Left cardiac atrium (tissue), 4 donors: ENCODE results near the gene BLID. TPM values are rescaled to one million over a fixed set of nuclear protein-coding genes. Genes with fewer than 3 reads are reported as not detected.

Source experiments
- ATAC-seq, 2 donors: fragments of 200-7000 bp; cut with Tn5 transposase; one replicate each; pipeline ENCODE4 v1.9.1; 2020; ENCODE audit warnings: mild to moderate bottlenecking in 2 of 2, moderate library complexity in 2 of 2
- DNase-seq: peaks from one replicate; pipeline ENCODE4 v3.0.0-alpha.2; 2020
- intact Hi-C, 2 donors: fragments of 100-400 bp; cut with DNase I; formaldehyde crosslinking; loops; one replicate each; pipeline versions ENCODE4 v1.14.1 to v1.15.1; 2022 to 2023
- total RNA-seq, 2 donors: library from RNA; stranded (reverse); fragmentation: NEBNext Ultra II Directional; extraction: Animal tissue kit (Norgen Biotek cat#: 25700); gene quantifications; one replicate each; pipeline ENCODE4 v1.2.1, GENCODE V29; 2021
- donor health status: DM: no; HTN: yes; CAD: no.
- donor health status: DM: no; HTN: yes; CAD: no; lungs with severe emphysema.
- donor health status: DM: yes; HTN: yes; CAD: no.
- donor health status: Dilated cardiomyopathy.

Gene BLID
- total RNA-seq, 2 donors from 2014 or later: 0.35 to 0.68 TPM

DNA sequence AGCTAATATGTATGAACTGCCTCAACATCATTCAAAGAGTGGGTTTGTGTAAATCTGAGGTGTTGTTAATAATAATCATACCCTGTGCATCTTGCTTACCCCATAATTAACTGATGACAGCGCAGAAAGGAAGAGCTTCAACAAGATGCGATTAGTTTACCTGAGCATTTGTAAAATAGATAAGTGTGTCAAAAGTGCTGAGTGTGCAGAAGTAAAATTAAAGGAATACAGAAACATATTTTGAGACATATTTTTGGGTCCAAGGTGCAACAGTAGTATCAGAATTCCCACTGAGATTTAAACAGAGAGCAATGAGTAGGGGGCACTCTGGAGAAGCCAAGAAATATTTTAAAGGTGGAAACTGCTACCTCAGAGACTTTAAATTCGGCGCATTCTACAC is 6.1 kb downstream of the BLID start:
- DNase-seq: no peak
- intact Hi-C loops: loop anchor here (5.0 to 10.0 kb wide), 3 partner anchors 92 to 395 kb away; no protein-coding TSS in a partner anchor
- no peak for ATAC-seq

DNA sequence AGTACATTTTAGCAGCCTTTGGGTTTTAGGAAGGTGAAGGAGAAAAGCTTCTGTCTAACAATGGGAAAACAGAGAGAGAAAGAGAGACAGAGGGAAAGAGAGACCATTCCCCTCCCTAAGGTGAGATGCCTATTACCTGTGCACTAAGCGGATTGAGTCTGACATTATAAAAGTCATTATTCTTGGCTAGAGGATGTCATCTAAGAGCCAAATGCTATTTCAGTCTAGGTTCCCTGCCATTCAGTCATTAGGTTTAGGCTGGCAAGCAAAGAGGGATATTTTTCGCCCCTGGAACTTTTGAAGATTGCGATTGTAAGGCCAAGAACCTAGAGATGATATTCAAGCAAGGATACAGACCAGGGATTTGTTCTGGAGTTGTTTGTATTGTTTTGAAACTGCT is 7.2 kb downstream of the BLID start:
- no peak for ATAC-seq
- intact Hi-C loops: loop anchor here (5.0 to 10.0 kb wide), 3 partner anchors 93 to 396 kb away; no protein-coding TSS in a partner anchor
- DNase-seq: no peak

GRCh38 chr11:122108192-122108799 is 7.7 kb downstream of the BLID start:
- intact Hi-C loops: loop anchor here (5.0 to 10.0 kb wide), 3 partner anchors 94 to 397 kb away; no protein-coding TSS in a partner anchor
- DNase-seq (no peak), ATAC-seq (peak in 1 of 2 donors; percentile 60)

DNA sequence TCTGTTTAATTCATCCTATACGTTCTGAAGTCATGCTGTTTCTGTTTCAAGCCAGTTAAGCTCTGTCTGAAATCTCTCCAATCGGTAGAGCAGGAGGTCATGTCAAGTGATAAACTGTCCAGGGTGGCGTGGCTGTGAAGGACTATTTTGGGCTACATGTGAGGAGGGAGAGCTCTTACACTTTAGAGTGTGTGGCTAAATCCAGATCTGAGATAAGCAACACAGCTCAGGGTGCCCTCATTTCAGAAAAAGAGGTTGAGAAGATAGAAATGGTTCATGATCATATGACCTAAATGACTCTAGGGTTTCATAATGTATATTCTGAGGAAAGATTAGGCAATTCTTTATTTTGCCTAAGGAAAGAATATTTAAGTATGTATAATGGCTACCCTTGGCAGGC is 8.4 kb downstream of the BLID start:
- peak; percentile 68 to 80 for ATAC-seq
- no peak for DNase-seq
- intact Hi-C loops: loop anchor here (5.0 to 10.0 kb wide), 3 partner anchors 95 to 397 kb away; no protein-coding TSS in a partner anchor

GRCh38 chr11:122107045-122107444 is 9.0 kb downstream of the BLID start:
- peak in 1 of 2 donors; percentile 11 for ATAC-seq
- intact Hi-C loops: loop anchor here (5.0 to 10.0 kb wide), 3 partner anchors 95 to 398 kb away; no protein-coding TSS in a partner anchor
- no peak for DNase-seq

DNA sequence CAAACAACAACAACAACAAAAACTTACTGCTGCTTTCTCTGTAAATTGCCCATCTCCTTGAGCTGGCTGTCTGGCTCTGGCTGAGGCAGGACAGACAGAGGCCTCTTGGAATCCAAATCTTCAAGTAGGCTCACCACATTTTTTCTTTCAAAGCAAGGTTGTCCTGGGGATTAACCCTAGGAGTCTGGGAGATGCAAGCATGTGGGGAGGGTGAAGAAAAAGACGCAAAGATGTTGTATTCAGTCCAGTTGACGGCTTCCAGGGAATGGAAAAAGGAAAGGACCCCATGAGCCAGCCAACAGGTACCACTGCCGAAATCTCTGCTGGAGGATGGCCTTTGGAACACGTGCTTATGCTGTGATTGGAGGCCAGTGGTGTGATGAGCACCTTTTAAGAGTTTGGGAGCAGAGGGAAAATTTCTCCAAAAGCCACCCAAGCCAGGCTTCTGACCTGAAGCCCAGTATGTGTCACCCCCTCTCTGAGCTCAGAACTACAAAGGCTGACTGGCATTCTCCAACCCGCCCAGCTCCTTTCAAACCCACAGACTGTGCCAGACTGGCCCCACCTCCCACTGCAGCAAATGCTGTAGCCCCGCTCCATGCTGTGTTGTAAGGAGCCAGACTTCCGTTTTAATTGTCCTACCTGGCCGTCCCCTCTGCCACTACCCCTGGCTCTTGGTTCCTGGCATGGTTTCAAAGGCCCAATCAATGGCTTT is 10.8 kb downstream of the BLID start:
- ATAC-seq: no peak
- no peak for DNase-seq
- intact Hi-C loops: loop anchor here (5.0 to 10.0 kb wide), 3 partner anchors 97 to 400 kb away; no protein-coding TSS in a partner anchor

GRCh38 chr11:122104341-122104740 is 11.7 kb downstream of the BLID start:
- DNase-seq: no peak
- ATAC-seq: no peak
- intact Hi-C loops: loop anchor here (5.0 to 10.0 kb wide), 4 partner anchors 100 to 447 kb away; no protein-coding TSS in a partner anchor

DNA sequence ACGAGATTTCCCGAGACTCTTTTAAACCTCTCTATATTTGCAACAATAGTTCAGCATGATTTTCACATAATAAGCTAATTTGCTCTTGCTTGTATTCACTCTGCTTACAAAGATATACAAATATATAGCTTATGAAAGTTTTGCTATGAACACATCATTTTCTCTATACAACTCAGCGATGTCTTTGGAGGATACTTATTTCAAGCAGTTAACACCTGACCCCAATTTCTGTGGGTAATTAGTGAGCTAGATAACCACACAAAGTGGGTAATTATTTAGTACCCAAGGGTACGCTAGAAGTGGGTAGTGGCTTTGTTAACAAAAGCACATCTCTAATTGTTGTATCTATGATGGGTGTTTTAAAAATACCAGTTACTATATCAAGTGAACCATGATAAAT is 12.3 kb downstream of the BLID start:
- DNase-seq (no peak), ATAC-seq (no peak)
- intact Hi-C loops: loop anchor here (5.0 to 10.0 kb wide), 4 partner anchors 101 to 446 kb away; no protein-coding TSS in a partner anchor

- ATAC-seq (peak in 1 of 2 donors; percentile 5), DNase-seq (no peak)
- intact Hi-C loops: loop anchor here (5.0 to 10.0 kb wide), 4 partner anchors 101 to 446 kb away; no protein-coding TSS in a partner anchor
Observed at GRCh38 chr11:122103321-122103720, 12.7 kb downstream of the BLID start.

DNA sequence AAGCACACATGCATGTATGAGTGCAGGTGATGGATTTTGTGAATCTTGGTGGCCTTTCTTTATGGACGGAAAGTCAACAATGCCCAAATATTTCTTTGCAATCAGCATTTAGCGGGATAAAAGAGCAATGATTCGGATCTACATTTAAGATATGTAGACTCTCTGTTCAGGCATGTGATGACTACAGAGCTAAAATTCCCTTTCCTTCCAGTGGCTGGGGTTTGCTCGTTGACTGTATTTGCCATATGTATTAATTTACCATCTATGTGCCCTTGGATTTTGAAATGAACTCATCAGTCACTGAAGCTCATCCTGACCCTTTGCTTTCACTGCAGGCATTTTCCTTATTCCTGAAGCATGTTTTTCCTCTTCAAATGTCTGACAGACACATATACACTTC is 13.6 kb downstream of the BLID start:
- DNase-seq: no peak
- ATAC-seq: no peak
- intact Hi-C loops: loop anchor here (5.0 to 10.0 kb wide), 4 partner anchors 102 to 445 kb away; no protein-coding TSS in a partner anchor

- ATAC-seq (peak; percentile 77 to 90), DNase-seq (peak; percentile 61)
- intact Hi-C loops: loop anchor here (2.0 to 10.0 kb wide), 5 partner anchors 103 to 445 kb away; no protein-coding TSS in a partner anchor
Observed at GRCh38 chr11:122101625-122102291, 14.3 kb downstream of the BLID start.

GRCh38 chr11:122100756-122101080 is 15.3 kb downstream of the BLID start:
- peak; percentile 52 for DNase-seq
- peak; percentile 44 to 58 for ATAC-seq
- intact Hi-C loops: loop anchor here (2.0 to 10.0 kb wide), 5 partner anchors 104 to 444 kb away; no protein-coding TSS in a partner anchor

DNA sequence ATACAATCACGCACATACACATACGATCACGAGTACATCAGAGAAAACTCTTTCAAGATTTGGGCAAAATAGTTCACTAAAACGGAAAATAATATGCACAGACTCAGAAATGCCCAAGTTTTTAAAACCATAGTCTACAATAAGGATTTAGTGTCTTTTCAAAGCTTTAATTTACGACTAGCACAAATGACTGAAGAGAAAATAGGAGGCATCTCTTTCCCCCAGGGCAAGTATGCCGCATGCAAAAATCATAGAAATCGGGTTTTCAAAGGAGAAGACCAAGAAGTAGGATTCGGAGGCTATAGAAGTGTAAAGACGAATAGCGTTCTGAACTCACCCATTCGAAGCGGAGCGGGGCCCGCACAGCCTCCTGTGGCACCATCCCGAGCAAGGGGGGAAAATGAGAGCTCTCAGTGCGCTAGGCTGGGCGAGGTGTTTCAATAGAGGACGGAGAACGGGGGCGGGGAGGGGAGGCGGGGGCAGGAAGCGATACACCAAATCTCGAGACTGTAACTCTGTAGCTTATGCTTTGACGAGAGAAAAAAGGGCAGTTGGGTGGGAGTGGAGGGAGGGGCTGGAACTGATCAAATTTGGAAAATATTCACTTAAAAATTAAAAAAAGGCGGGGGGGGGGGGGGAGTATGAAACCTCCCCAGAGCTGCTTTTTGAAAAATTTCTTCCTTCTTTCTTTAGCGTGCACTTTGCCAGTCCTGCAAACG is 15.8 kb downstream of the BLID start:
- peak; percentile 48 for DNase-seq
- intact Hi-C loops: loop anchor here (2.0 to 10.0 kb wide), 5 partner anchors 105 to 443 kb away; no protein-coding TSS in a partner anchor
- ATAC-seq: peak; percentile 64 to 71

DNA sequence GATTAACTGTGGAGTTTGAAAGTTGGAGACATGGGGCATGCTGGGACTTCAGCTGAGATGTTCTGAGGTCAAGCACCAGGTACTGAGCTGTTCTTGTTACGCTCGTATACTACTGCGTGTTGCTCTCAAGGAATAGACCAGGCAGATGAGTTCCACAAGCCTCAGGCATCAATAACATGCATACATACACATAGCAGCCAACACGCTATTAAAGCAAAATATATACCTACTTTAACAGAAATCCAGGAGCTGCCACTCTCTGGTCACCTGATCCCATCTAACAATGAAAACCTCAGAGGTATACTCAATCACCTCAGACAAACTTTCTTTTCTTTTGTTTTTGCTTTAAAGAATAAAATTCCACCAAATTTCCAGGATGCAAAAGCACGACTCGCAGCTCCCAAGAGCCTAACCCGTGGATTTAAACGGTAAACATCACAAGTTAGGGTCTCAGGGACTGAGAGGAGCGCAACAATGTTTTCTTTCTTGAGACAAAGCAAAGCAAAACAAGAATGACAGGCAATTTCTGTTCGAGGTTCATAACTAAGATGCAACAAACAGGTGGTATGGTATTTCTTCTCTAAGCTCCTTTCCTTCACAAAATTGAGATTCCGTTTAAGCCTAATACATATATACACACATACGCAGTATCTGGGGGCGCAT is 16.5 kb downstream of the BLID start:
- intact Hi-C loops: loop anchor here (2.0 to 10.0 kb wide), 5 partner anchors 105 to 443 kb away; no protein-coding TSS in a partner anchor
- DNase-seq (no peak), ATAC-seq (peak in 1 of 2 donors; percentile 45)

- ATAC-seq: no peak
- DNase-seq: no peak
- intact Hi-C loops: no loop called here
Observed at GRCh38 chr11:122098261-122098980, 17.6 kb downstream of the BLID start.

DNA sequence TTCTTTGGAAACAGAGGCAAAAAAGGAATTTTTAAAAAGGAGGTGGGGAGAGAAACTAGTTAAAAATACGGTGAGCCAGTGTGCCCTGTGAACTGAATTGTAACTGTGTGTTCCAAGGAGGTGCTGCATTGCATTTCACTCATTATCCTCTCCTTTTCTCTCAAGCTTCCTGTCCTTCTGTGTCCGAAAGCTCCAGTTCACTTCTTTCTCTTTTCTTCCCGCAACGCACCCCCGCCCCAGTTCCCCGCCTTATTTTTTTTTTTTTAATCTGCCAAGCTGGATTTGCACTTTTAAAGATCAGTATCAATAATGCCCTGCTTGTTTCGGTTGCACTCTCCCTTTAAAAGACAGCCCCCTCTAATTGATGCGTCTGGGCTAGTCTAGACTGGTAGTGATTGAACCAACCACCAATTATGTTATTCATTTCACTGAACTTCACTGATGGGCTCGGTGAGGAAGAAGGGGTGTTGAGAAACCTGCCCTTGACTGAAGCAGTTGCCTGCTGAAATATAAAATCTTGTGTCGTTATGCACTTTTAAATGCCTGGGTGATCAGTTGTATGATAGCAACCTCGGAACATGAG is 18.5 kb downstream of the BLID start:
- intact Hi-C loops: no loop called here
- DNase-seq: no peak
- no peak for ATAC-seq
